ENCODE data around the gene PSAP. TPM values are rescaled to one million over a fixed set of nuclear protein-coding genes. Genes with fewer than 3 reads are reported as not detected.

The PSAP gene
- polyA plus RNA-seq, 1 donor from 2014 or later = 651 TPM

DNA sequence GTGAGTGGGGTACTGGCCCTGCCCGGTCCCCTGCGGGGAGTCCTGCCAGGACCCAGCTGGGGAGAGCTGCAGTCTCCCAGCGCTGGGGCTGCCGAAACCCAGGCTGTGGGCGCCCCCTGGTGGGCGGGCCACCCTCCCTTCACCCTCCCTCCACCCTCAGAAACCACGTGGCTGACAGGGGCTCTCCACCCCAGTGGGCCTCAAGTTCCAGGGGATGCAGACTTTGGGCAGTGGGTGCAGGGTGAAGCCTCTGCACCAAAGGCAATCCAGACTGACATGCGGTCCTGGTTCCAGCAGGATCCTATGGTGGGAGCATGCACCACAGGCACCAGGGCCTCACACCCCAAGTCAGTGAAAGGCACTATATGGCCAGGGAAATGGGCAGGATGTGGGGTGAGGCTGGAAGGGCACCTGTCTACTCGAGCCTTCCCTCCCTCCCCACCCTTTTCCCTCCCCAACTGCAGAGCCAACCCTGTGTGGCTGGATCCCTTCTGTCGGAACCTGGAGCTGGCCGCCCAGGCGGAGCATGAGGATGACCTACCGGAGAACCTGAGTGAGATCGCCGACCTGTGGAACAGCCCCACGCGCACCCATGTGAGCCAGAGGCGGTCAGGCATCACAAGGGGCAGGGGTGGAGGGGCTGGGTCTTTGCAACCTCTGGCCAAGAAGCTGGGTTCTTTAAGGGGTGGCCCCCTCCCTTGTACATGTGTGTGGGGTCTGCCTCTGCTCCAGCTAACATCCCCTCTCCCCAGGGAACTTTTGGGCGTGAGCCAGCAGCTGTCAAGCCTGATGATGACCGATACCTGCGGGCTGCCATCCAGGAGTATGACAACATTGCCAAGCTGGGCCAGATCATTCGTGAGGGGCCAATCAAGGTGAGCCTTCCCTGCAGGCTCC lies 38.8 kb downstream of the PSAP start:
- Histone ChIP-seq H3K27ac (ENCODE audit: low read length) (no peak overlapping the region), H3K9ac (ENCODE audit: low read length) (no peak overlapping the region), H3F3A (ENCODE audit: insufficient read depth, low read length, poor library complexity, severe bottlenecking) (no peaks in the 10 kb centered on the region), H2AFZ (ENCODE audit: low read depth, low read length) (no peak overlapping the region), H3K9me2 (ENCODE audit: insufficient read depth, low read length) (no peaks in the 10 kb centered on the region), H4K20me1 (ENCODE audit: insufficient read depth) (no peaks in the 10 kb centered on the region), H3K79me2 (replicated peaks; ENCODE audit: insufficient read depth, low read length) (no peaks in the 10 kb centered on the region), H3K4me2 (ENCODE audit: low read length) (no peak overlapping the region), H3K36me3 (ENCODE audit: insufficient read depth, low read length) (no peaks in the 10 kb centered on the region), H3K27me3 (ENCODE audit: insufficient read depth, low read depth, low read length) (no peaks in the 10 kb centered on the region), H3K9me3 (ENCODE audit: low read length) (no peaks in the 10 kb centered on the region), H3K4me3 (ENCODE audit: low read length) (no peak overlapping the region)
- TF ChIP-seq POLR2AphosphoS5 (IDR thresholded peaks at IDR 0.05) (peak; percentile 3), EZH2 (IDR thresholded peaks at IDR 0.05; ENCODE audit: borderline replicate concordance, insufficient read depth, low read length, poor library complexity, severe bottlenecking) (no peak)

DNA sequence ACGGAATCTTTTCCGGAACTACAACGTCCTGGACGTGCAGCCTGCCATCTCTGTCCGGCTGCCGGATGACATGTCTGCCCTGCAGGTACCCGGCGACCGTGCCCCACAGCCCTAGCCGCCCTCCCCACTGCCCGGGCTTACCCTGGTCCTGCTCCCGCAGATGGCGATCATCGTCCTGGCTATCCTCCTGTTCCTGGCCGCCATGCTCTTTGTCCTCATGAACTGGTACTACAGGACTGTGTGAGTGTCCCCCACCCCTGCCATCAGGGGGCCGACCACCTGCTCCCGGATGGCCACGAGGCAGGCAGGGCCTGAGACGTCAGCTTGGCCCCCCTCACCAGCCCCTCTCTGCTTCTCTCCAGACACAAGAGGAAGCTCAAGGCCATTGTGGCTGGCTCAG lies 39.7 kb downstream of the PSAP start:
- no peak overlapping the region for H3K27ac ChIP-seq (ENCODE audit: low read length)
- no peaks in the 10 kb centered on the region for H3K27me3 ChIP-seq (ENCODE audit: insufficient read depth, low read depth, low read length)

DNA sequence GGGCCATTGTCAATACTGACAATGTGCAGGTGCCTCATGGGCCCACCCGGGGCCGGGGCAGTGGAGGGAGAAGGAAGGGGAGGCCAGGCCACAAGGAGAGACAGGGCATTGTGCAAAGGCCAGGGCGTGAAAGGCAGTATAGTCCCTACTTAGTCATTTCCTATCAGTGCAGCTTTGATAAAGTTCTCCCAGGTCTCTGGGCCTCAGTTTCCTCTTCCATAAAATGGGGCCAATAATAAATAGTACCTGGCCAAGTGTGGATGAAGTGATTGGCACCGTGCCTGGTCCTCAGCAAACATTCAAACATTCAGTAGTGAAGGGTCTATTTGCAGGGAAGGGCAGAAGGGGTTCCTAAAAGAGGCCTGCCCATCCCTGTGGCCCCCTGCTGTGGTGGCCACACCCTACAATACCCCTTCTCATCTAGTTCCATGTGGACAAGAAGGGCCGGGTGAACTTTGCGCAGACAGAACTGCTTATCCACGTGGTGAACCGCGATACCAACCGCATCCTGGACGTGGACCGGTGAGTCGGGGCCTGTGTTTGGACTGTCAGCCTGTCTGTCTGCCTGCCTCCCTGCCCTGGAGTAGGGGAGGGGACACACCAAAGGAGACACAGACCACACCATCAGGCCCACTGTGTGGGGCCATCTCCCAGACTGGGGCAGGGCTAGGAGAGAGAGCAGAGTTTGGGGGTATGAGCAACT lies 40.9 kb downstream of the PSAP start:
- H3K4me3 ChIP-seq (ENCODE audit: low read length) = no peak overlapping the region
- no peaks in the 10 kb centered on the region for H3K79me2 ChIP-seq (replicated peaks; ENCODE audit: insufficient read depth, low read length)
- H3K4me2 ChIP-seq (ENCODE audit: low read length) = no peak overlapping the region
- H3K36me3 ChIP-seq (ENCODE audit: insufficient read depth, low read length) = no peaks in the 10 kb centered on the region
- TF ChIP-seq, protein P1, sequence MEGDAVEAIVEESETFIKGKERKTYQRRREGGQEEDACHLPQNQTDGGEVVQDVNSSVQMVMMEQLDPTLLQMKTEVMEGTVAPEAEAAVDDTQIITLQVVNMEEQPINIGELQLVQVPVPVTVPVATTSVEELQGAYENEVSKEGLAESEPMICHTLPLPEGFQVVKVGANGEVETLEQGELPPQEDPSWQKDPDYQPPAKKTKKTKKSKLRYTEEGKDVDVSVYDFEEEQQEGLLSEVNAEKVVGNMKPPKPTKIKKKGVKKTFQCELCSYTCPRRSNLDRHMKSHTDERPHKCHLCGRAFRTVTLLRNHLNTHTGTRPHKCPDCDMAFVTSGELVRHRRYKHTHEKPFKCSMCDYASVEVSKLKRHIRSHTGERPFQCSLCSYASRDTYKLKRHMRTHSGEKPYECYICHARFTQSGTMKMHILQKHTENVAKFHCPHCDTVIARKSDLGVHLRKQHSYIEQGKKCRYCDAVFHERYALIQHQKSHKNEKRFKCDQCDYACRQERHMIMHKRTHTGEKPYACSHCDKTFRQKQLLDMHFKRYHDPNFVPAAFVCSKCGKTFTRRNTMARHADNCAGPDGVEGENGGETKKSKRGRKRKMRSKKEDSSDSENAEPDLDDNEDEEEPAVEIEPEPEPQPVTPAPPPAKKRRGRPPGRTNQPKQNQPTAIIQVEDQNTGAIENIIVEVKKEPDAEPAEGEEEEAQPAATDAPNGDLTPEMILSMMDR (IDR thresholded peaks at IDR 0.05; ENCODE audit: poor library complexity, severe bottlenecking) = no peak
- TF ChIP-seq EP300 (conservative IDR thresholded peaks at IDR 0.05; ENCODE audit: poor library complexity, severe bottlenecking) = no peak
- TF ChIP-seq POLR2AphosphoS5 (IDR thresholded peaks at IDR 0.05) = peak; percentile 24
- H3F3A ChIP-seq (ENCODE audit: insufficient read depth, low read length, poor library complexity, severe bottlenecking) = no peaks in the 10 kb centered on the region
- H3K27me3 ChIP-seq (ENCODE audit: insufficient read depth, low read depth, low read length) = no peaks in the 10 kb centered on the region
- no peaks in the 10 kb centered on the region for H4K20me1 ChIP-seq (ENCODE audit: insufficient read depth)
- no peak overlapping the region for H2AFZ ChIP-seq (ENCODE audit: low read depth, low read length)
- H3K9me3 ChIP-seq (ENCODE audit: low read length) = no peaks in the 10 kb centered on the region
- H3K27ac ChIP-seq (ENCODE audit: low read length) = no peak overlapping the region
- no peak overlapping the region for H3K9ac ChIP-seq (ENCODE audit: low read length)
- no peaks in the 10 kb centered on the region for H3K9me2 ChIP-seq (ENCODE audit: insufficient read depth, low read length)

More for the DNA sequence above, 39.7 kb downstream of the PSAP start:
- Histone ChIP-seq H3F3A (ENCODE audit: insufficient read depth, low read length, poor library complexity, severe bottlenecking) (no peaks in the 10 kb centered on the region), H3K36me3 (ENCODE audit: insufficient read depth, low read length) (no peaks in the 10 kb centered on the region), H2AFZ (ENCODE audit: low read depth, low read length) (no peak overlapping the region), H3K9me3 (ENCODE audit: low read length) (no peaks in the 10 kb centered on the region), H3K9me2 (ENCODE audit: insufficient read depth, low read length) (no peaks in the 10 kb centered on the region), H3K4me3 (ENCODE audit: low read length) (no peak overlapping the region), H3K9ac (ENCODE audit: low read length) (no peak overlapping the region), H3K79me2 (replicated peaks; ENCODE audit: insufficient read depth, low read length) (no peaks in the 10 kb centered on the region), H4K20me1 (ENCODE audit: insufficient read depth) (no peaks in the 10 kb centered on the region), H3K4me2 (ENCODE audit: low read length) (no peak overlapping the region)
- TF ChIP-seq, protein P1 (IDR thresholded peaks at IDR 0.05; ENCODE audit: poor library complexity, severe bottlenecking) = no peak
- TF ChIP-seq TAF1 (IDR thresholded peaks at IDR 0.05; ENCODE audit: low read depth) = no peak

Data from neural cell (in vitro differentiated cells).